ENCODE measurements around the gene DNAJC18. TPM values are rescaled to one million over a fixed set of nuclear protein-coding genes. Genes with fewer than 3 reads are reported as not detected.

DNAJC18 gene
- total RNA-seq, 1 experiment from 2014 or later, result 4.4 TPM

DNA sequence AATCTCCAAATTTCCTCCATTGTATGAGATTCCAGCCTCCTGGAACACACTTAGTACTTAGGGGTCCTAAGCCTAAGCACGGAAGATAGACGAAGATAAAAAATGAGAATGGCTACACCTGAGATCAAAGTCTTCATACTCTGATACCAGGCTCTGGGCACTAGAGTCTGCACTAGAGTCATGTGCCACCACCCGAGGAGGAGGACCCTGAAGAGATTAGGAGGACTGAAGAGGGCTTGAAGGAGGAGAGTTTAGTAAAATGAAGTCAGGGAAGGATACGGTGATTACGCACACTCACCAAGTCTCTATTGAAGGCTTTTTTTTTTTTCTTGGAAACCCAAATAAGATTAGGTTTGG lies 34.9 kb downstream of the DNAJC18 start:
- peak overlapping the region; percentile 90 for H3K4me2 ChIP-seq (ENCODE audit: low read length)
- H3K4me1 ChIP-seq (ENCODE audit: insufficient read depth, low read length), result peaks cover 10% of the 10 kb centered on the region
- H3K36me3 ChIP-seq (ENCODE audit: low read depth, low read length), result no peaks in the 10 kb centered on the region
- intact Hi-C loops (cut with micrococcal nuclease), result no loop called here
- H2AFZ ChIP-seq (ENCODE audit: low read length), result peak overlapping the region; percentile 91
- H3K4me3 ChIP-seq (ENCODE audit: low read length), result peak overlapping the region; percentile 68
- H4K20me1 ChIP-seq (ENCODE audit: low read length), result no peaks in the 10 kb centered on the region
- no peaks in the 10 kb centered on the region for H3K27me3 ChIP-seq (ENCODE audit: low read length)
- H3K9me3 ChIP-seq (ENCODE audit: low read length), result no peaks in the 10 kb centered on the region
- TF ChIP-seq EZH2phosphoT487 (IDR thresholded peaks at IDR 0.05; ENCODE audit: borderline replicate concordance, low read length), result no peak
- TF ChIP-seq, protein P1, sequence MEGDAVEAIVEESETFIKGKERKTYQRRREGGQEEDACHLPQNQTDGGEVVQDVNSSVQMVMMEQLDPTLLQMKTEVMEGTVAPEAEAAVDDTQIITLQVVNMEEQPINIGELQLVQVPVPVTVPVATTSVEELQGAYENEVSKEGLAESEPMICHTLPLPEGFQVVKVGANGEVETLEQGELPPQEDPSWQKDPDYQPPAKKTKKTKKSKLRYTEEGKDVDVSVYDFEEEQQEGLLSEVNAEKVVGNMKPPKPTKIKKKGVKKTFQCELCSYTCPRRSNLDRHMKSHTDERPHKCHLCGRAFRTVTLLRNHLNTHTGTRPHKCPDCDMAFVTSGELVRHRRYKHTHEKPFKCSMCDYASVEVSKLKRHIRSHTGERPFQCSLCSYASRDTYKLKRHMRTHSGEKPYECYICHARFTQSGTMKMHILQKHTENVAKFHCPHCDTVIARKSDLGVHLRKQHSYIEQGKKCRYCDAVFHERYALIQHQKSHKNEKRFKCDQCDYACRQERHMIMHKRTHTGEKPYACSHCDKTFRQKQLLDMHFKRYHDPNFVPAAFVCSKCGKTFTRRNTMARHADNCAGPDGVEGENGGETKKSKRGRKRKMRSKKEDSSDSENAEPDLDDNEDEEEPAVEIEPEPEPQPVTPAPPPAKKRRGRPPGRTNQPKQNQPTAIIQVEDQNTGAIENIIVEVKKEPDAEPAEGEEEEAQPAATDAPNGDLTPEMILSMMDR (conservative IDR thresholded peaks at IDR 0.05; ENCODE audit: low read depth, low read length), result no peak
- TF ChIP-seq EZH2 (IDR thresholded peaks at IDR 0.05; ENCODE audit: low read length, unreplicated experiment), result no peak
- no peaks in the 10 kb centered on the region for H3K79me2 ChIP-seq (ENCODE audit: low read length)
- no peaks in the 10 kb centered on the region for H3F3A ChIP-seq (ENCODE audit: low read length, unreplicated experiment)
- ChIA-PET CTCF (no interaction called here), POLR2A (ENCODE audit: unreplicated experiment) (interaction anchor here (0.5 kb wide), 1 partner anchor 795 kb away, joined by 3 read pairs; no protein-coding TSS in a partner anchor)
- H3K27ac ChIP-seq (ENCODE audit: low read length), result peak overlapping the region; percentile 90
- DNase-seq (no peak), ATAC-seq (no peak)
- H3K9ac ChIP-seq (ENCODE audit: low read length), result peak overlapping the region; percentile 88
- no peaks in the 10 kb centered on the region for H3K9me2 ChIP-seq (replicated peaks; ENCODE audit: low read length)
- TSS peak; percentile 88 for BruUV-seq (replicated peaks)

DNA sequence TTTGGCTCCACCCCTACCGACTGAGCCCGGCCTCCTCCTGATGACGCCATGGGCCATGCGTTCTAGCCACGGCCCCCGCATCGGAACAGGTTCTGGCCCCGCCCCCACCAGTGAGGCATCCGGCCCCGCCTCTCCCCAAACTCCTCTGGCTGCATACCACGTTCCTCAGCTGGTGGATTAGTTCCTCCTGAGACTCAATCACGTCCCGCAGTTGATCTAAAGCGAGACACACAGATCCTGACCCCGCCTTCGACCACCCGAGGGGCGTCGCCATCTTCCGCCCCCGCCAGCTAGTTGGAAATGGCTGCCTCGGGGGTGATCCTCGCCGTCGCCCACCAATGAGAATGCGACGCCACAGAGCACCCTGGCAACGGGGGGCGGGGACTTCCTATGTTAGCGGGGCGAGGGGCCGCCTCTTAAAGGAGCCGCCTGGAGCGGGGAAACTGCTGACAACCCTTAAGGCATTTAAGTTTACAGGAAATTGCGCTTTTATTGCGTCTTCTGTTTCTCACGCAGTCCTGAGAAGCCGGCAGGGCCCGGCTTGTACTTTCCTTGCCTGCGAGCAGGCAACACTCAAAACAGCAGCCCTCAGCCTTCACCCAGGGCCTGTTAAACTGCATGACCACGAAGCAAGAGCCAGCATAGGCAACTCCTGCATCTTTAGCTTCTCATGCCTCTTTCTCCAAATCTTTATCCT lies 35.4 kb downstream of the DNAJC18 start, which contains the start of gene SPATA24:
Gene SPATA24 (minus strand): TSS at position 303 of the 697 bp plus-strand sequence. CDS start 29 bp downstream, at position 274.
- BruUV-seq (replicated peaks), result no TSS peak
- Histone ChIP-seq H3K9me3 (ENCODE audit: low read length) (no peaks in the 10 kb centered on the region), H3K9ac (ENCODE audit: low read length) (peak within 1 kb of the TSS; percentile 88), H4K20me1 (ENCODE audit: low read length) (no peaks in the 10 kb centered on the region), H2AFZ (ENCODE audit: low read length) (peak within 1 kb of the TSS; percentile 91), H3F3A (ENCODE audit: low read length, unreplicated experiment) (no peaks in the 10 kb centered on the region), H3K4me2 (ENCODE audit: low read length) (peak within 1 kb of the TSS; percentile 90), H3K27ac (ENCODE audit: low read length) (peak within 1 kb of the TSS; percentile 90), H3K4me1 (ENCODE audit: insufficient read depth, low read length) (peaks cover 10% of the 10 kb centered on the region), H3K4me3 (ENCODE audit: low read length) (peak within 1 kb of the TSS; percentile 68), H3K9me2 (replicated peaks; ENCODE audit: low read length) (no peaks in the 10 kb centered on the region), H3K79me2 (ENCODE audit: low read length) (no peaks in the 10 kb centered on the region), H3K36me3 (ENCODE audit: low read depth, low read length) (no peaks in the 10 kb centered on the region), H3K27me3 (ENCODE audit: low read length) (no peaks in the 10 kb centered on the region)
- POLR2A ChIA-PET (ENCODE audit: unreplicated experiment), result interaction anchor here (0.5 kb wide), 1 partner anchor 795 kb away, joined by 3 read pairs; no protein-coding TSS in a partner anchor
- CTCF ChIA-PET, result no interaction called here
- DNase-seq (peak; percentile 91), ATAC-seq (peak; percentile 95)
- TF ChIP-seq EZH2 (IDR thresholded peaks at IDR 0.05; ENCODE audit: low read length, unreplicated experiment) (no peak), EZH2phosphoT487 (IDR thresholded peaks at IDR 0.05; ENCODE audit: borderline replicate concordance, low read length) (no peak)
- TF ChIP-seq, protein P1 (conservative IDR thresholded peaks at IDR 0.05; ENCODE audit: low read depth, low read length), result no peak
- intact Hi-C loops (cut with micrococcal nuclease), result no loop called here

DNA sequence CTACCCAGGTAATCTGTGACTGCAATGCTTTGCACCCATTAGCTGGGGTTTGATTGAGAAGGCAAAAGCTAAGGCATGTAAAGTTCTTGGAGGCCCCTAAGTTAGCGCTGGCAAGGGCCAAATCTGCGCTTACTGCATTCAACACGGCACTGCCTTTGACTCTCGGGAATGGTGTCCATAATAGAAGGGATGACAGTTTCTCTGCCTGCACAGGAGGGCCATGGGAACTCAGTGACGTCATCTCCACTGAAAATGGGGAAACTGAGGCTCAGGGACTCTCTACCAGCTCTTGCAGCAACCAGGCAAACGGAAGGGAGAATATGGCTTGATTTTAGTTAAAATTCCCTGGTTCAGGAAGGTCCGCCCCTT lies 35.9 kb downstream of the DNAJC18 start:
- peak overlapping the region; percentile 88 for H3K9ac ChIP-seq (ENCODE audit: low read length)
- TF ChIP-seq, protein P1 (conservative IDR thresholded peaks at IDR 0.05; ENCODE audit: low read depth, low read length), result no peak
- TF ChIP-seq EZH2 (IDR thresholded peaks at IDR 0.05; ENCODE audit: low read length, unreplicated experiment), result no peak
- no peak for TF ChIP-seq EZH2phosphoT487 (IDR thresholded peaks at IDR 0.05; ENCODE audit: borderline replicate concordance, low read length)
- H2AFZ ChIP-seq (ENCODE audit: low read length), result peak overlapping the region; percentile 91
- H3K9me3 ChIP-seq (ENCODE audit: low read length), result no peaks in the 10 kb centered on the region
- no peaks in the 10 kb centered on the region for H3K36me3 ChIP-seq (ENCODE audit: low read depth, low read length)
- H3K4me1 ChIP-seq (ENCODE audit: insufficient read depth, low read length), result peaks cover 10% of the 10 kb centered on the region
- H4K20me1 ChIP-seq (ENCODE audit: low read length), result no peaks in the 10 kb centered on the region
- peak overlapping the region; percentile 90 for H3K27ac ChIP-seq (ENCODE audit: low read length)
- intact Hi-C loops (cut with micrococcal nuclease), result no loop called here
- H3K79me2 ChIP-seq (ENCODE audit: low read length), result no peaks in the 10 kb centered on the region
- peak overlapping the region; percentile 68 for H3K4me3 ChIP-seq (ENCODE audit: low read length)
- CTCF ChIA-PET, result no interaction called here
- POLR2A ChIA-PET (ENCODE audit: unreplicated experiment), result no interaction called here
- no peak for DNase-seq
- H3K4me2 ChIP-seq (ENCODE audit: low read length), result peak overlapping the region; percentile 90
- no peak for ATAC-seq
- BruUV-seq (replicated peaks), result TSS peak; percentile 88
- no peaks in the 10 kb centered on the region for H3K9me2 ChIP-seq (replicated peaks; ENCODE audit: low read length)
- no peaks in the 10 kb centered on the region for H3K27me3 ChIP-seq (ENCODE audit: low read length)
- H3F3A ChIP-seq (ENCODE audit: low read length, unreplicated experiment), result no peaks in the 10 kb centered on the region

All from PC-3 (cell line).